ENCODE measurements around the gene LRP1B.

DNA sequence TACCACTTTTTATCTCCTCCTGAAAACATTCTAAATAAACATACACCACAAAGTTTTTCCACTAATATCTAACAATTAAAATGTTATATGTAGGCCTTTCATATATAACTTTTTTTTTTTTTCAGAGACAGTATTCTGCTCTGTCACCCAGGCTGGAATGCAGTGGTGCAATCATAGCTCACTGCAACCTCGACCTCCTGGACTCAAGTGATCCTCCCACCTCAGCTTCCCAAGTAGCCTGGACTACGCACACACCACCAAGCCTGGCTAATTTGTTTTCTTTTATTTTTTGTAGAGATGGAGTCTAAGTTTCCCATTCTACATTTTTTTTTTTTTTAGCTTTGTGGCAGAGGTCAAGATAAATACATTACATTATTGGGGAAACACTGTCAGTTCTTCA, 1738.0 kb downstream of the LRP1B start:
- TF ChIP-seq, protein P1, sequence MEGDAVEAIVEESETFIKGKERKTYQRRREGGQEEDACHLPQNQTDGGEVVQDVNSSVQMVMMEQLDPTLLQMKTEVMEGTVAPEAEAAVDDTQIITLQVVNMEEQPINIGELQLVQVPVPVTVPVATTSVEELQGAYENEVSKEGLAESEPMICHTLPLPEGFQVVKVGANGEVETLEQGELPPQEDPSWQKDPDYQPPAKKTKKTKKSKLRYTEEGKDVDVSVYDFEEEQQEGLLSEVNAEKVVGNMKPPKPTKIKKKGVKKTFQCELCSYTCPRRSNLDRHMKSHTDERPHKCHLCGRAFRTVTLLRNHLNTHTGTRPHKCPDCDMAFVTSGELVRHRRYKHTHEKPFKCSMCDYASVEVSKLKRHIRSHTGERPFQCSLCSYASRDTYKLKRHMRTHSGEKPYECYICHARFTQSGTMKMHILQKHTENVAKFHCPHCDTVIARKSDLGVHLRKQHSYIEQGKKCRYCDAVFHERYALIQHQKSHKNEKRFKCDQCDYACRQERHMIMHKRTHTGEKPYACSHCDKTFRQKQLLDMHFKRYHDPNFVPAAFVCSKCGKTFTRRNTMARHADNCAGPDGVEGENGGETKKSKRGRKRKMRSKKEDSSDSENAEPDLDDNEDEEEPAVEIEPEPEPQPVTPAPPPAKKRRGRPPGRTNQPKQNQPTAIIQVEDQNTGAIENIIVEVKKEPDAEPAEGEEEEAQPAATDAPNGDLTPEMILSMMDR (IDR thresholded peaks at IDR 0.05), result no peak
- TF ChIP-seq POLR2AphosphoS5 (IDR thresholded peaks at IDR 0.05; ENCODE audit: insufficient read depth in 1 of 2, low read depth in 1 of 2), result no peak

Measured in vagina (tissue), 2 donors.